Ishikawa (cell line): ENCODE data around the gene STAT5A.

ENCODE experiments used
- CEBPB ChIP-seq: IDR thresholded peaks from 2 replicates; pipeline ENCODE4 v1.6.1; 2012
- CREB1 ChIP-seq: IDR thresholded peaks from 2 replicates; pipeline ENCODE4 v1.6.1; 2012; ENCODE audit warnings: low read depth
- EGR1 ChIP-seq: IDR thresholded peaks from 2 replicates; pipeline ENCODE4 v1.6.1; 2012
- EP300 ChIP-seq: IDR thresholded peaks from 2 replicates; pipeline ENCODE4 v1.6.1; 2012; ENCODE audit warnings: borderline replicate concordance
- FOXM1 ChIP-seq: IDR thresholded peaks from 2 replicates; pipeline ENCODE4 v1.6.1; 2012; ENCODE audit warnings: low read depth, borderline replicate concordance
- MAX ChIP-seq: IDR thresholded peaks from 2 replicates; pipeline ENCODE4 v1.6.1; 2012
- NFIC ChIP-seq: IDR thresholded peaks from 2 replicates; pipeline ENCODE4 v1.6.1; 2012
- RAD21 ChIP-seq: IDR thresholded peaks from 2 replicates; pipeline ENCODE4 v1.6.1; 2012; ENCODE audit warnings: low read depth
- REST ChIP-seq: IDR thresholded peaks from 2 replicates; pipeline ENCODE4 v1.6.1; 2012; ENCODE audit warnings: low read depth, mild to moderate bottlenecking
- TAF1 ChIP-seq: IDR thresholded peaks from 2 replicates; pipeline ENCODE4 v1.6.1; 2012; ENCODE audit warnings: low read depth, mild to moderate bottlenecking
- TCF12 ChIP-seq: IDR thresholded peaks from 2 replicates; pipeline ENCODE4 v1.6.1; 2012; ENCODE audit warnings: low read depth
- TEAD4 ChIP-seq: IDR thresholded peaks from 2 replicates; pipeline ENCODE4 v1.6.1; 2012
- USF1 ChIP-seq: IDR thresholded peaks from 2 replicates; pipeline ENCODE4 v1.6.1; 2012
- YY1 ChIP-seq: IDR thresholded peaks from 2 replicates; pipeline ENCODE4 v1.6.1; 2012; ENCODE audit warnings: low read depth
- ZBTB7A ChIP-seq: IDR thresholded peaks from 2 replicates; pipeline ENCODE4 v1.6.1; 2012; ENCODE audit warnings: low read depth

Gene STAT5A

GRCh38 chr17:42246515-42246914 is 41.8 kb upstream of the STAT5A start:
- TF ChIP-seq TCF12: no peak
- TF ChIP-seq FOXM1: no peak
- TF ChIP-seq MAX: no peak
- TF ChIP-seq TEAD4: no peak
- no peak for TF ChIP-seq CEBPB
- no peak for TF ChIP-seq RAD21
- TF ChIP-seq TAF1: no peak
- TF ChIP-seq EP300: no peak
- no peak for TF ChIP-seq CREB1
- no peak for TF ChIP-seq ZBTB7A
- no peak for TF ChIP-seq REST

GRCh38 chr17:42247734-42248133 is 40.6 kb upstream of the STAT5A start:
- peak; percentile 47 for TF ChIP-seq CEBPB
- TF ChIP-seq NFIC: no peak
- no peak for TF ChIP-seq FOXM1

- no peak for TF ChIP-seq TAF1
- TF ChIP-seq NFIC: no peak
- no peak for TF ChIP-seq RAD21
- no peak for TF ChIP-seq FOXM1
- TF ChIP-seq CEBPB: no peak
- TF ChIP-seq CREB1: no peak
- no peak for TF ChIP-seq USF1
- TF ChIP-seq TCF12: no peak
Observed at GRCh38 chr17:42248351-42249179, 39.7 kb upstream of the STAT5A start.

GRCh38 chr17:42249681-42250446 is 38.4 kb upstream of the STAT5A start:
- no peak for TF ChIP-seq ZBTB7A
- no peak for TF ChIP-seq CREB1
- TF ChIP-seq TEAD4: no peak
- no peak for TF ChIP-seq MAX
- TF ChIP-seq EP300: no peak
- TF ChIP-seq NFIC: no peak
- no peak for TF ChIP-seq TAF1

GRCh38 chr17:42251115-42251514 is 37.2 kb upstream of the STAT5A start:
- TF ChIP-seq RAD21 (peak; percentile 13; the same call in 1 of the 2 replicates), MAX (no peak)

GRCh38 chr17:42252597-42253550 is 35.4 kb upstream of the STAT5A start:
- TF ChIP-seq EGR1 (no peak), RAD21 (no peak), EP300 (no peak), TAF1 (no peak), USF1 (no peak), FOXM1 (no peak), ZBTB7A (no peak), REST (no peak), YY1 (no peak), MAX (no peak), NFIC (no peak), CEBPB (no peak), TEAD4 (no peak), CREB1 (no peak), TCF12 (no peak)
